ENCODE data around the gene SNX19.

DNA sequence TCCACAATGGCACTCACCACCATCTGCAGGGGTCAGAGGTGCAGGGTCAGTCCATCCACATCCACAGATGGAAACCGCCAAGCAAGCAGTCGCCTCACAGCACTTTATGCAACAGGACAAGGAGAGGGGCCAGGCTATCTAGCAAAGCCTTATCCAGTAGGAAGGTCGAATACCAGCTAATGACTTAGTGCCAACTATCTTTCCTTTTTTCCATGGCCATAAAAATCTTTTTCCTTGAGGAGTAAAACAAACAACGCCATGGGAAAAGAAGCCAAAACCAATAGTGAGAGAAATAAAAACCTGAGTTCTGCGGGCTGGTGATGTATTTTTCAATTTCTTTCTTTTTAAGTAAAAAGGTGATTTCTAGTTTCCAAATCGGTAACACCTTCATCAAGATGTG lies 8.2 kb downstream of the SNX19 start:
- TF ChIP-seq, protein P1, sequence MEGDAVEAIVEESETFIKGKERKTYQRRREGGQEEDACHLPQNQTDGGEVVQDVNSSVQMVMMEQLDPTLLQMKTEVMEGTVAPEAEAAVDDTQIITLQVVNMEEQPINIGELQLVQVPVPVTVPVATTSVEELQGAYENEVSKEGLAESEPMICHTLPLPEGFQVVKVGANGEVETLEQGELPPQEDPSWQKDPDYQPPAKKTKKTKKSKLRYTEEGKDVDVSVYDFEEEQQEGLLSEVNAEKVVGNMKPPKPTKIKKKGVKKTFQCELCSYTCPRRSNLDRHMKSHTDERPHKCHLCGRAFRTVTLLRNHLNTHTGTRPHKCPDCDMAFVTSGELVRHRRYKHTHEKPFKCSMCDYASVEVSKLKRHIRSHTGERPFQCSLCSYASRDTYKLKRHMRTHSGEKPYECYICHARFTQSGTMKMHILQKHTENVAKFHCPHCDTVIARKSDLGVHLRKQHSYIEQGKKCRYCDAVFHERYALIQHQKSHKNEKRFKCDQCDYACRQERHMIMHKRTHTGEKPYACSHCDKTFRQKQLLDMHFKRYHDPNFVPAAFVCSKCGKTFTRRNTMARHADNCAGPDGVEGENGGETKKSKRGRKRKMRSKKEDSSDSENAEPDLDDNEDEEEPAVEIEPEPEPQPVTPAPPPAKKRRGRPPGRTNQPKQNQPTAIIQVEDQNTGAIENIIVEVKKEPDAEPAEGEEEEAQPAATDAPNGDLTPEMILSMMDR (IDR thresholded peaks at IDR 0.05; ENCODE audit: insufficient read depth, low read length, poor library complexity, severe bottlenecking), result no peak
- no peak for TF ChIP-seq EZH2phosphoT487 (conservative IDR thresholded peaks at IDR 0.05; ENCODE audit: low read length)
